Duodenal mucosa (tissue), 2 donors: ENCODE data around the gene ZBTB9.

Experiments
- H3K27ac ChIP-seq: one replicate; pipeline ENCODE4 v1.7.0; 2013; ENCODE audit warnings: low read depth, low read length
- H3K27me3 ChIP-seq, 2 donors: one replicate each; pipeline ENCODE4 v1.7.0; 2013; ENCODE audit warnings: low read length in 2 of 2, control low read depth in 1 of 2; ENCODE audit not compliant: insufficient read depth in 2 of 2, control insufficient read depth in 1 of 2
- H3K36me3 ChIP-seq, 2 donors: one replicate each; pipeline ENCODE4 v1.7.0; 2013; ENCODE audit warnings: low read length in 2 of 2, control low read depth in 1 of 2; ENCODE audit not compliant: insufficient read depth in 2 of 2, control insufficient read depth in 1 of 2
- H3K4me1 ChIP-seq, 2 donors: one replicate each; pipeline ENCODE4 v1.7.0; 2013; ENCODE audit warnings: low read length in 2 of 2, control low read depth in 1 of 2; ENCODE audit not compliant: insufficient read depth in 2 of 2, control insufficient read depth in 1 of 2
- H3K4me3 ChIP-seq, 2 donors: one replicate each; pipeline ENCODE4 v1.7.0; 2013; ENCODE audit warnings: low read length in 2 of 2, low read depth in 1 of 2
- H3K9ac ChIP-seq, 2 donors: one replicate each; pipeline ENCODE4 v1.7.0; 2013; ENCODE audit warnings: low read length in 2 of 2, low read depth in 1 of 2
- H3K9me3 ChIP-seq, 2 donors: one replicate each; pipeline ENCODE4 v1.7.0; 2013; ENCODE audit warnings: low read length in 2 of 2, control low read depth in 1 of 2; ENCODE audit not compliant: control insufficient read depth in 1 of 2

The ZBTB9 gene

GRCh38 chr6:33428224-33428965 lies 26.0 kb upstream of the ZBTB9 start:
- H3K9me3 ChIP-seq = no peaks in the 10 kb centered on the region
- no peak overlapping the region for H3K27ac ChIP-seq
- H3K27me3 ChIP-seq = no peaks in the 10 kb centered on the region
- H3K4me1 ChIP-seq = peaks cover 42 to 58% of the 10 kb centered on the region in 2 donors
- H3K36me3 ChIP-seq = no peaks in the 10 kb centered on the region
- peak overlapping the region; percentile 55 to 58 for H3K9ac ChIP-seq
- peak overlapping the region; percentile 55 to 60 for H3K4me3 ChIP-seq

GRCh38 chr6:33428966-33429749 lies 25.2 kb upstream of the ZBTB9 start:
- Histone ChIP-seq H3K36me3 (no peaks in the 10 kb centered on the region), H3K4me3 (peak overlapping the region in 1 of 2 donors; percentile 55), H3K27ac (no peak overlapping the region), H3K9ac (no peak overlapping the region), H3K9me3 (no peaks in the 10 kb centered on the region), H3K4me1 (peaks cover 42 to 57% of the 10 kb centered on the region in 2 donors), H3K27me3 (no peaks in the 10 kb centered on the region)

- no peak overlapping the region for H3K27ac ChIP-seq
- no peaks in the 10 kb centered on the region for H3K27me3 ChIP-seq
- no peak overlapping the region for H3K9ac ChIP-seq
- H3K36me3 ChIP-seq = no peaks in the 10 kb centered on the region
- no peak overlapping the region for H3K4me3 ChIP-seq
- no peaks in the 10 kb centered on the region for H3K9me3 ChIP-seq
- peaks cover 38 to 52% of the 10 kb centered on the region in 2 donors for H3K4me1 ChIP-seq
Observed at GRCh38 chr6:33429750-33430052, 24.7 kb upstream of the ZBTB9 start.

- Histone ChIP-seq H3K27ac (no peak overlapping the region), H3K27me3 (no peaks in the 10 kb centered on the region), H3K4me1 (peaks cover 33 to 47% of the 10 kb centered on the region in 2 donors), H3K36me3 (peaks cover 0 to 3% of the 10 kb centered on the region in 2 donors), H3K4me3 (no peak overlapping the region), H3K9me3 (no peaks in the 10 kb centered on the region), H3K9ac (no peak overlapping the region)
Observed at GRCh38 chr6:33430334-33430733, 24.0 kb upstream of the ZBTB9 start.

- H3K4me1 ChIP-seq = peaks cover 33 to 47% of the 10 kb centered on the region in 2 donors
- no peak overlapping the region for H3K27ac ChIP-seq
- H3K9me3 ChIP-seq = no peaks in the 10 kb centered on the region
- peaks cover 0 to 7% of the 10 kb centered on the region in 2 donors for H3K36me3 ChIP-seq
- H3K27me3 ChIP-seq = no peaks in the 10 kb centered on the region
- peak overlapping the region; percentile 14 for H3K4me3 ChIP-seq
- no peak overlapping the region for H3K9ac ChIP-seq
Observed at GRCh38 chr6:33430991-33431879, 23.1 kb upstream of the ZBTB9 start.

- H3K27ac ChIP-seq = no peak overlapping the region
- H3K4me1 ChIP-seq = peaks cover 32 to 42% of the 10 kb centered on the region in 2 donors
Observed at GRCh38 chr6:33431880-33432541, 22.4 kb upstream of the ZBTB9 start.

GRCh38 chr6:33432546-33432945 lies 21.8 kb upstream of the ZBTB9 start:
- no peak overlapping the region for H3K27ac ChIP-seq
- H3K36me3 ChIP-seq = peaks cover 0 to 15% of the 10 kb centered on the region in 2 donors
- peaks cover 27 to 36% of the 10 kb centered on the region in 2 donors for H3K4me1 ChIP-seq
- no peak overlapping the region for H3K4me3 ChIP-seq
- no peak overlapping the region for H3K9ac ChIP-seq
- H3K9me3 ChIP-seq = no peaks in the 10 kb centered on the region
- no peaks in the 10 kb centered on the region for H3K27me3 ChIP-seq

More at GRCh38 chr6:33431880-33432541, 22.4 kb upstream of the ZBTB9 start:
- Histone ChIP-seq H3K36me3 (peaks cover 0 to 12% of the 10 kb centered on the region in 2 donors), H3K27me3 (no peaks in the 10 kb centered on the region), H3K9ac (no peak overlapping the region), H3K9me3 (no peaks in the 10 kb centered on the region), H3K4me3 (no peak overlapping the region)

- no peak overlapping the region for H3K9ac ChIP-seq
- peaks cover 0 to 20% of the 10 kb centered on the region in 2 donors for H3K36me3 ChIP-seq
- no peak overlapping the region for H3K27ac ChIP-seq
- no peaks in the 10 kb centered on the region for H3K9me3 ChIP-seq
- peaks cover 27 to 35% of the 10 kb centered on the region in 2 donors for H3K4me1 ChIP-seq
- no peak overlapping the region for H3K4me3 ChIP-seq
- H3K27me3 ChIP-seq = no peaks in the 10 kb centered on the region
Observed at GRCh38 chr6:33433001-33433543, 21.3 kb upstream of the ZBTB9 start.

- Histone ChIP-seq H3K9me3 (no peaks in the 10 kb centered on the region), H3K4me1 (peaks cover 22 to 30% of the 10 kb centered on the region in 2 donors), H3K4me3 (no peak overlapping the region), H3K9ac (no peak overlapping the region), H3K27me3 (no peaks in the 10 kb centered on the region), H3K36me3 (peaks cover 0 to 23% of the 10 kb centered on the region in 2 donors), H3K27ac (no peak overlapping the region)
Observed at GRCh38 chr6:33433544-33434191, 20.7 kb upstream of the ZBTB9 start.
